GM13976 (cell line): Measurements from ENCODE around the gene CSAG1.
"Not testable (repeated sequence)": the region's sequence is repeated elsewhere in the genome, so short reads cannot be mapped to it uniquely, and the experiment has no call there.

Experiments used
- DNase-seq: peaks from one replicate; pipeline ENCODE4 v3.0.0; 2012; ENCODE audit warnings: low spot score
- in situ Hi-C: fragments of 300-500 bp; cut with MboI; formaldehyde crosslinking; loops from one replicate; pipeline ENCODE4 v1.12.0; 2022; ENCODE audit warnings: low sequenced_read_pairs, mixed read lengths, inconsistent platforms; ENCODE audit not compliant: unreplicated experiment
- TF ChIP-seq, protein P1 (sequence below): IDR thresholded peaks from 2 replicates; pipeline ENCODE4 v1.5.1; 2012; ENCODE audit warnings: borderline replicate concordance, mild to moderate bottlenecking; ENCODE audit not compliant: insufficient read depth; ENCODE audit errors: extremely low read depth, missing control alignments, control extremely low read depth

Gene CSAG1

GRCh38 chrX:152735860-152736511 is 2.5 kb upstream of the CSAG1 start:
- TF ChIP-seq, protein P1, sequence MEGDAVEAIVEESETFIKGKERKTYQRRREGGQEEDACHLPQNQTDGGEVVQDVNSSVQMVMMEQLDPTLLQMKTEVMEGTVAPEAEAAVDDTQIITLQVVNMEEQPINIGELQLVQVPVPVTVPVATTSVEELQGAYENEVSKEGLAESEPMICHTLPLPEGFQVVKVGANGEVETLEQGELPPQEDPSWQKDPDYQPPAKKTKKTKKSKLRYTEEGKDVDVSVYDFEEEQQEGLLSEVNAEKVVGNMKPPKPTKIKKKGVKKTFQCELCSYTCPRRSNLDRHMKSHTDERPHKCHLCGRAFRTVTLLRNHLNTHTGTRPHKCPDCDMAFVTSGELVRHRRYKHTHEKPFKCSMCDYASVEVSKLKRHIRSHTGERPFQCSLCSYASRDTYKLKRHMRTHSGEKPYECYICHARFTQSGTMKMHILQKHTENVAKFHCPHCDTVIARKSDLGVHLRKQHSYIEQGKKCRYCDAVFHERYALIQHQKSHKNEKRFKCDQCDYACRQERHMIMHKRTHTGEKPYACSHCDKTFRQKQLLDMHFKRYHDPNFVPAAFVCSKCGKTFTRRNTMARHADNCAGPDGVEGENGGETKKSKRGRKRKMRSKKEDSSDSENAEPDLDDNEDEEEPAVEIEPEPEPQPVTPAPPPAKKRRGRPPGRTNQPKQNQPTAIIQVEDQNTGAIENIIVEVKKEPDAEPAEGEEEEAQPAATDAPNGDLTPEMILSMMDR = no peak
- in situ Hi-C loops = no loop called here
- no peak for DNase-seq

DNA sequence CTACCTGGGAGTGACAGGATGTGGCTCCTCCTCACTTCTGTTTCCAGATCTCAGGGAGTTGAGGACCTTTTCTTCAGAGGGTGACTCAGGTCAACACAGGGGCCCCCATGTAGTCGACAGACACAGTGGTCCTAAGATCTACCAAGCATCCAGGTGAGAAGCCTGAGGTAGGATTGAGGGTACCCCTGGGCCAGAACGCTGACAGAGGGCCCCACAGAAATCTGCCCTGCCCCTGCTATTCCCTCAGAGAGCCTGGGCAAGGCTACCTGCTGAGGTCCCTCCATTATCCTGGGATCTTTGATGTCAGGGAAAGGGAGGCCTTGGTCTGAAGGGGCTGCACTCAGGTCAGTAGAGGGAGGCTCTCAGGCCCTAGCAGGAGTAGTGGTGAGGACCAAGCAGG is 1.6 kb upstream of the CSAG1 start:
- in situ Hi-C loops = no loop called here
- TF ChIP-seq, protein P1 = no peak
- DNase-seq = no peak

DNA sequence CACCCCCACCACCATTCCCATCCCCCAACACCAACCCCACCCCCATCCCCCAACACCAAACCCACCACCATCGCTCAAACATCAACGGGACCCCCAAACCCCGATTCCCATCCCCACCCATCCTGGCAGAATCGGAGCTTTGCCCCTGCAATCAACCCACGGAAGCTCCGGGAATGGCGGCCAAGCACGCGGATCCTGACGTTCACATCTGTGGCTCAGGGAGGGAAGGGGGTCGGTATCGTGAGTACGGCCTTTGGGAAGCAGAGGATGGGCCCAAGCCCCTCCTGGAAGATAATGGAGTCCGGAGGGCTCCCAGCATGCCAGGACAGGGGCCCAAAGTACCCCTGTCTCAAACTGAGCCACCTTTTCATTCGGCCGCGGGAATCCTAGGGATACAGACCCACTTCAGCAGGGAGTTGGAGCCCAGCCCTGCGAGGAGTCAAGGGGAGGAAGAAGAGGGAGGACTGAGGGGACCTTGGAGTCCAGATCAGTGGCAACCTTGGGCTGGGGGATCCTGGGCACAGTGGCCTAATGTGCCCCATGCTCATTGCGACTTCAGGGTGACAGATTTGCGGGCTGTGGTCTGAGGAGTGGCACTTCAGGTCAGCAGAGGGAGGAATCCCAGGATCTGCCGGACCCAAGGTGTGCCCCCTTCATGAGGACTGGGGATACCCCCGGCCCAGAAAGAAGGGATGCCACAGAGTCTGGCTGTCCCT is 780 bp upstream of the CSAG1 start:
- DNase-seq, in situ Hi-C loops: not testable (repeated sequence)

DNA sequence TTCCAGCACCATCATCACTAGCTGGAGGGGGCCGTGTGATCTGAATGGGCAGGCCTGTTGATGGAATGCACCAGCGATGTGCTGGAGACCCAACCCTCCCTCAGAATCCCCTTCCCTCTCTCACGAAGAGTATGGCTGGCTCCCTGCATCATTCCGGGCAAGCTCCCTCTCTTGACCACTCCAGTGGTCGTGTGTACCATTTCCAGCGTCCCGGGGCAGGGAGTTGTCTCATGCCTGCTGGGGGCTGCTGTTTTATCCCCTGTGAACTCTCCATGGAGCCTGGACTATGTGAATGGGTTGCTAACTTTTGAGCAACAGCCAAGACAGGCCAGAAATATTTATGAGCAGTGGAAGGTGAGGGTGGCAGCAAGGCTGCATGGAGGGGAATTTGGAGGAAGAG is 8.1 kb downstream of the CSAG1 start:
- no peak for DNase-seq
- in situ Hi-C loops = no loop called here
- TF ChIP-seq, protein P1 = no peak

- in situ Hi-C loops, DNase-seq: not testable (repeated sequence)
These were observed 19.4 kb downstream of the CSAG1 start, which contains the start of gene MAGEA2B for GRCh38 chrX:152713815-152714787. Gene MAGEA2B, plus strand, starts transcription at chrX:152714628. Its CDS starts 2,479 bp downstream, at chrX:152717107.

GRCh38 chrX:152713195-152713594 is 20.3 kb downstream of the CSAG1 start:
- in situ Hi-C loops = not testable (repeated sequence)

DNA sequence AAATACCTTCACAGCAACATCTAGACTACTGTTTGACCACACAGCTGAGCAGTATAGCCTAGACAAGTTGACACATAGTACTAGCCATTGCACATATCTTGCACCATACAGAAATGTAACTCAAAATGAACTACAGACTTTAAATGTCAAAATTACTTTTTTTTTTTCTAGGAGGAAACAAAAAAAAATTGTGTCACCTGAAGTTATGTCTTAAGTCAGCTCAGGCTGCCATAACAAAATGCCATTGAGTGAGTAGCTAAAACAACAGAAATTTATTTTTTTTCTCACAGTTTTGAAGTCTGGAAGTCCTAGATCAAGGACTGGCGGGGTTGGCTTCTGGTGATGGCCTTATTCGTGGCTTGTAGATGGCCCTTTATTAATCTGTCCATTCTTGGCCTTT is 24.3 kb downstream of the CSAG1 start, which contains the start of gene CSAG2:
CSAG2 (minus strand) TSS at position 101 of the 400 bp plus-strand sequence. CDS start 161 bp downstream, outside the sequence.
- in situ Hi-C loops, DNase-seq: not testable (repeated sequence)

More at GRCh38 chrX:152713195-152713594, 20.3 kb downstream of the CSAG1 start:
- not testable (repeated sequence) for DNase-seq

DNA sequence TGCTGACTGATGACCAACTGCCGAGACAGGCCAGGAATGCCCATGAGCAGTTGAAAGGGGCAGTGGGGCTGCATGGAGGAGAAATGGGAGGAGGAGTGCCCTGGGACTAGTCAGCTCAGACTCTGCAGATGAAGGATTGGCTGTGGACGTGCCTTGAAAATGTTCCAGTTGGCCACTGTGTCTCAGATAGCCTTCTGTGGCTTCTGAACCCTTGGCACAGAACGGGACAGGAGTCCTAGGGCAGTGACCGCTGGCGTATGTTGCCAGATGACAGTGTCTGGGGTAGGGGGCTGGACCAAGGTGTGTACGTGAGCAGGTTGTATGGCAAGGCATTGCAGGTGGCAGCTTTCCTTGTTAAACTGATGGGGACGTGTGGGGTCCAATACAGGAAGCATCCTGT is 27.0 kb downstream of the CSAG1 start:
- DNase-seq, in situ Hi-C loops: not testable (repeated sequence)

GRCh38 chrX:152700390-152700789 is 33.1 kb downstream of the CSAG1 start:
- DNase-seq, in situ Hi-C loops: not testable (repeated sequence)

DNA sequence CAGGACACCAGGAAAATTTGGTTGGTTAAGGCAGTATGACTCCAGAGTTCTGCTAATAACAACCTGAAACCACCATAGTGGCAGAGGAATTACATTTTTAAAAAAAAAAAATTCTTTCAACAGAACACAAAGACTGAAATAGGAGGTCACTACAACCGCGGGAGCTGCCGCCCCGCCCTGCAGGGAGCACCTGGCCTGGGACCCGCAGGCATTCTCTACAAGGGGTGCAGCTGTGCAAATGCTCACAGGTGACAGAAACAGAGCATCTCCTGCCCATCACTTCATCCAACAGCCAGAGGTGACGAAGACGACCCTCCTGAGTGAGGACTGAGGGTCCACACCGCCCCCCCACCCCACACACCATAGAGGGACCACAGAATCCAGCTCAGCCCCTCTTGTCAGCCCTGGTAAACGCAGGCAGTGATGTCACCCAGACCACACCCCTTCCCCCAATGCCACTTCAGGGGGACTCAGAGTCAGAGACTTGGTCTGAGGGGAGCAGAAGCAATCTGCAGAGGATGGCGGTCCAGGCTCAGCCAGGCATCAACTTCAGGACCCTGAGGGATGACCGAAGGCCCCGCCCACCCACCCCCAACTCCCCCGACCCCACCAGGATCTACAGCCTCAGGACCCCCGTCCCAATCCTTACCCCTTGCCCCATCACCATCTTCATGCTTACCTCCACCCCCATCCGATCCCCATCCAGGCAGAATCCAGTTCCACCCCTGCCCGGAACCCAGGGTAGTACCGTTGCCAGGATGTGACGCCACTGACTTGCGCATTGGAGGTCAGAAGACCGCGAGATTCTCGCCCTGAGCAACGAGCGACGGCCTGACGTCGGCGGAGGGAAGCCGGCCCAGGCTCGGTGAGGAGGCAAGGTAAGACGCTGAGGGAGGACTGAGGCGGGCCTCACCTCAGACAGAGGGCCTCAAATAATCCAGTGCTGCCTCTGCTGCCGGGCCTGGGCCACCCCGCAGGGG is 35.3 kb downstream of the CSAG1 start, which contains the start of gene MAGEA3:
MAGEA3 (plus strand) TSS at position 843 of the 980 bp plus-strand sequence. CDS start 2,039 bp downstream, outside the sequence.
- DNase-seq, in situ Hi-C loops: not testable (repeated sequence)

GRCh38 chrX:152681012-152681411 is 52.5 kb downstream of the CSAG1 start:
- DNase-seq, in situ Hi-C loops: not testable (repeated sequence)
